Measurements from ENCODE around the gene ZNF318.
"Not testable (repeated sequence)": the region's sequence is repeated elsewhere in the genome, so short reads cannot be mapped to it uniquely, and the experiment has no call there.

Gene ZNF318

GRCh38 chr6:43367245-43367984 is 2.0 kb downstream of the ZNF318 start:
- H3K4me3 ChIP-seq (ENCODE audit: low read depth, low read length): no peak overlapping the region
- H3K27ac ChIP-seq: no peak overlapping the region
- DNase-seq: no peak
- no peaks in the 10 kb centered on the region for H3K9me3 ChIP-seq (ENCODE audit: severe bottlenecking)
- H3K27me3 ChIP-seq (ENCODE audit: insufficient read depth, low read depth, severe bottlenecking): no peaks in the 10 kb centered on the region
- no peak for TF ChIP-seq CTCF (IDR thresholded peaks at IDR 0.05; ENCODE audit: low read depth, low read length)
- H3K36me3 ChIP-seq: peaks cover 28% of the 10 kb centered on the region

- DNase-seq: no peak
- no peak for TF ChIP-seq CTCF (IDR thresholded peaks at IDR 0.05; ENCODE audit: low read depth, low read length)
- Histone ChIP-seq H3K4me3 (ENCODE audit: low read depth, low read length) (no peak overlapping the region), H3K9me3 (ENCODE audit: severe bottlenecking) (no peaks in the 10 kb centered on the region), H3K36me3 (peaks cover 79% of the 10 kb centered on the region), H3K27ac (no peak overlapping the region), H3K27me3 (ENCODE audit: insufficient read depth, low read depth, severe bottlenecking) (no peaks in the 10 kb centered on the region)
These were observed 8.2 kb downstream of the ZNF318 start for GRCh38 chr6:43361269-43361668.

DNA sequence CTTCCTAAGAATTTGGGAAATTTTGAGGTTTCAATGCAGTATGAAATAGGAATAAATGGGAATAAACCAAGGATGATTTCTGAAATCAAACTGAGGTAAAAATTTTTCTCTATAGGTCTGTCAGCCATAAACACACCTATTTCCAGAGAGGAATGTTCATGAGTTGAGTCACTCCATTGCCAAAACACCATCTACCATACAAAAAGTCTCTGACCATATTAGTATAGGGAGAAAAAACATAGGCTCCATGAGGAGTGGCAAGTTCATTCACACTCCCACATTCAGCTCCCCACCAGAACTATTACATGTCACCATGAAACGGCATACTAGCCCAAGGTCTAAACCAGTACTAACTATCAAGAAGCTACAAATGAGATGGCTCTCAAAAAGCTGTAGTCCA is 9.6 kb downstream of the ZNF318 start:
- Histone ChIP-seq H3K9me3 (ENCODE audit: severe bottlenecking) (no peaks in the 10 kb centered on the region), H3K27me3 (ENCODE audit: insufficient read depth, low read depth, severe bottlenecking) (no peaks in the 10 kb centered on the region), H3K4me3 (ENCODE audit: low read depth, low read length) (no peak overlapping the region), H3K27ac (no peak overlapping the region), H3K36me3 (peaks cover 84% of the 10 kb centered on the region)
- no peak for TF ChIP-seq CTCF (IDR thresholded peaks at IDR 0.05; ENCODE audit: low read depth, low read length)
- no peak for DNase-seq

- H3K36me3 ChIP-seq: peaks cover 84% of the 10 kb centered on the region
These were observed 10.1 kb downstream of the ZNF318 start for GRCh38 chr6:43359381-43359780.

DNA sequence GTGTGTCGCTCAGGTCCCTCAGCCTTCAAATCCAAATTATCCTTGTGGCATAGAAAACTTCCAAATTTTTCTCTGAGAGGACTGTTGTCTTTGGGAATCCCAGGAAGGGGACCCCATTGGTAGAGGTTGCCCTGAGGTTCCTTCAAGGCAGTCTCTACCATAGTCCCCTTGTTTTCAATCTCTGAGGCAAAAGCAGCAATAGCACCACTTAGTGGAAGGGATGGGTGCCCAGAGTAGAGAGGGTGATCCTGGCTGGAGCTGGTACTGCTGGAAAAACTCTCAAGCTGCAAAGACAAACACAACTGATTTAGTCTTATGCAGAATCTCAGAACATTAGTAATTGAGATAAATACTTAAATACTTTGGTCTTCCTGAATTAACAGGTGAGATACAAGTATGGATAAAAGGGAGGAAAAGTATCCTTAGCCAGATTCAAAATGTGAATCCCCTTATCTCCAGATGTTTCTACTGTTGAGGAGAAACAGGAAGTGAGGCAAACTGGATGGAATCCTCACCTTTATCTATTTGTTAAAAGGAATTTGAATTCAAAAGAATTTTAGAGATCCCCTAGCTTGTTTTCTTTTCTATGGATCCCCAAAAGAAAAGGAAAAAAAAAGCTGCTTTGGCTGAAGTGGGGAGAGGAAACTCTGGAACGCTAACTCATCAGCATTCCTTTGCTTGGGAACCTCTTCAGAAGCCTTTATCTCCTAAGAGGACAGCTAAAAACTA is 13.4 kb downstream of the ZNF318 start:
- Histone ChIP-seq H3K27ac (no peak overlapping the region), H3K9me3 (ENCODE audit: severe bottlenecking) (no peaks in the 10 kb centered on the region), H3K4me3 (ENCODE audit: low read depth, low read length) (no peak overlapping the region), H3K27me3 (ENCODE audit: insufficient read depth, low read depth, severe bottlenecking) (no peaks in the 10 kb centered on the region), H3K36me3 (peaks cover 68% of the 10 kb centered on the region)
- no peak for DNase-seq
- TF ChIP-seq CTCF (IDR thresholded peaks at IDR 0.05; ENCODE audit: low read depth, low read length): peak; percentile 64

More at GRCh38 chr6:43359381-43359780, 10.1 kb downstream of the ZNF318 start:
- DNase-seq: no peak
- H3K27me3 ChIP-seq (ENCODE audit: insufficient read depth, low read depth, severe bottlenecking): no peaks in the 10 kb centered on the region
- no peak overlapping the region for H3K4me3 ChIP-seq (ENCODE audit: low read depth, low read length)
- no peak for TF ChIP-seq CTCF (IDR thresholded peaks at IDR 0.05; ENCODE audit: low read depth, low read length)
- H3K9me3 ChIP-seq (ENCODE audit: severe bottlenecking): no peaks in the 10 kb centered on the region
- H3K27ac ChIP-seq: no peak overlapping the region

GRCh38 chr6:43351951-43352350 is 17.5 kb downstream of the ZNF318 start:
- H3K36me3 ChIP-seq: peaks cover 59% of the 10 kb centered on the region
- DNase-seq; H3K27me3 ChIP-seq (ENCODE audit: insufficient read depth, low read depth, severe bottlenecking); H3K4me3 ChIP-seq (ENCODE audit: low read depth, low read length); H3K27ac ChIP-seq; H3K9me3 ChIP-seq (ENCODE audit: severe bottlenecking): not testable (repeated sequence)
